Measurements from ENCODE around the gene TRPC4.

GRCh38 chr13:37597477-37598025, 272.0 kb downstream of the TRPC4 start:
- TF ChIP-seq, protein P1, sequence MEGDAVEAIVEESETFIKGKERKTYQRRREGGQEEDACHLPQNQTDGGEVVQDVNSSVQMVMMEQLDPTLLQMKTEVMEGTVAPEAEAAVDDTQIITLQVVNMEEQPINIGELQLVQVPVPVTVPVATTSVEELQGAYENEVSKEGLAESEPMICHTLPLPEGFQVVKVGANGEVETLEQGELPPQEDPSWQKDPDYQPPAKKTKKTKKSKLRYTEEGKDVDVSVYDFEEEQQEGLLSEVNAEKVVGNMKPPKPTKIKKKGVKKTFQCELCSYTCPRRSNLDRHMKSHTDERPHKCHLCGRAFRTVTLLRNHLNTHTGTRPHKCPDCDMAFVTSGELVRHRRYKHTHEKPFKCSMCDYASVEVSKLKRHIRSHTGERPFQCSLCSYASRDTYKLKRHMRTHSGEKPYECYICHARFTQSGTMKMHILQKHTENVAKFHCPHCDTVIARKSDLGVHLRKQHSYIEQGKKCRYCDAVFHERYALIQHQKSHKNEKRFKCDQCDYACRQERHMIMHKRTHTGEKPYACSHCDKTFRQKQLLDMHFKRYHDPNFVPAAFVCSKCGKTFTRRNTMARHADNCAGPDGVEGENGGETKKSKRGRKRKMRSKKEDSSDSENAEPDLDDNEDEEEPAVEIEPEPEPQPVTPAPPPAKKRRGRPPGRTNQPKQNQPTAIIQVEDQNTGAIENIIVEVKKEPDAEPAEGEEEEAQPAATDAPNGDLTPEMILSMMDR (IDR thresholded peaks at IDR 0.05): no peak
- TF ChIP-seq EP300 (IDR thresholded peaks at IDR 0.05; ENCODE audit: low read depth): no peak

All from transverse colon (tissue), 3 donors.